Suprapubic skin (tissue), 4 donors: Measurements from ENCODE around the gene FAM171A1. TPM values are rescaled to one million over a fixed set of nuclear protein-coding genes. Genes with fewer than 3 reads are reported as not detected.

Experiments used
- DNase-seq, 2 donors: peaks; one replicate each; pipeline ENCODE4 v3.0.0-alpha.2; 2019; ENCODE audit warnings: low spot score in 2 of 2
- H3K27ac ChIP-seq: fragments of 200-600 bp; sonication (generic); one replicate; pipeline ENCODE4 v1.5.1; 2019
- H3K27me3 ChIP-seq: fragments of 200-600 bp; sonication (generic); one replicate; pipeline ENCODE4 v1.5.1; 2019
- H3K36me3 ChIP-seq: fragments of 200-600 bp; sonication (generic); one replicate; pipeline ENCODE4 v1.5.1; 2019
- H3K4me1 ChIP-seq: fragments of 200-600 bp; sonication (generic); one replicate; pipeline ENCODE4 v1.5.1; 2019
- H3K4me3 ChIP-seq: fragments of 200-600 bp; sonication (generic); one replicate; pipeline ENCODE4 v1.5.1; 2019; ENCODE audit warnings: mild to moderate bottlenecking
- H3K9me3 ChIP-seq: fragments of 200-600 bp; sonication (generic); one replicate; pipeline ENCODE4 v1.5.1; 2019
- CTCF ChIP-seq, 2 donors: fragments of 200-600 bp in 1 of 2; fragments of 450-650 bp in 1 of 2; sonication (generic) in 1 of 2; IDR thresholded peaks; one replicate each; pipeline ENCODE4 v1.5.1; 2016 to 2019; ENCODE audit warnings: antibody characterized with exemption in 2 of 2, mild to moderate bottlenecking in 1 of 2, moderate library complexity in 1 of 2
- EP300 ChIP-seq: sonication (generic); formaldehyde crosslinking; IDR thresholded peaks from one replicate; pipeline ENCODE4 v1.6.1; 2017; ENCODE audit warnings: antibody characterized with exemption
- POLR2A ChIP-seq, 2 donors: fragments of 450-650 bp; IDR thresholded peaks; one replicate each; pipeline ENCODE4 v1.6.1; 2017; ENCODE audit warnings: antibody characterized with exemption in 2 of 2, mild to moderate bottlenecking in 2 of 2, moderate library complexity in 2 of 2
- POLR2AphosphoS5 ChIP-seq, 3 donors: sonication (generic); formaldehyde crosslinking; IDR thresholded peaks; one replicate each; pipeline ENCODE4 v1.6.1; 2017; ENCODE audit warnings: antibody characterized with exemption in 3 of 3
- WGBS: methylation state at CpG from one replicate; pipeline ENCODE4 v1.1.5; 2018; 5-methylcytosine and 5-hydroxymethylcytosine counted together
- total RNA-seq, 4 donors: library from RNA; depleted of rRNA; stranded (reverse); fragments of >200 nt; gene quantifications; one replicate each; pipeline ENCODE4 v1.1.0, GENCODE V29; 2016

The FAM171A1 gene
- total RNA-seq, 4 donors from 2014 or later = 2.8 to 7.0 (median 5.9) TPM

GRCh38 chr10:15201589-15202300 is 169.3 kb downstream of the FAM171A1 start:
- Histone ChIP-seq H3K36me3 (no peaks in the 10 kb centered on the region), H3K27ac (no peak overlapping the region), H3K4me3 (no peak overlapping the region), H3K27me3 (no peaks in the 10 kb centered on the region), H3K4me1 (no peaks in the 10 kb centered on the region), H3K9me3 (no peaks in the 10 kb centered on the region)
- WGBS = 71% methylated on average over 6 of the region's 6 CpGs
- TF ChIP-seq EP300 = no peak
- no peak for TF ChIP-seq CTCF (IDR thresholded peaks at IDR 0.05)
- DNase-seq = no peak

GRCh38 chr10:15200626-15201025 is 170.5 kb downstream of the FAM171A1 start:
- H3K4me3 ChIP-seq = no peak overlapping the region
- TF ChIP-seq POLR2A (IDR thresholded peaks at IDR 0.05) (no peak), CTCF (IDR thresholded peaks at IDR 0.05) (no peak), EP300 (no peak), POLR2AphosphoS5 (IDR thresholded peaks at IDR 0.05) (no peak)
- no peak for DNase-seq
- 31% methylated on average over 2 of the region's 2 CpGs for WGBS
- H3K4me1 ChIP-seq = no peaks in the 10 kb centered on the region
- H3K27ac ChIP-seq = no peak overlapping the region
- no peaks in the 10 kb centered on the region for H3K9me3 ChIP-seq
- no peaks in the 10 kb centered on the region for H3K27me3 ChIP-seq
- H3K36me3 ChIP-seq = no peaks in the 10 kb centered on the region

- no peak overlapping the region for H3K4me3 ChIP-seq
- TF ChIP-seq POLR2A (IDR thresholded peaks at IDR 0.05) (no peak), POLR2AphosphoS5 (IDR thresholded peaks at IDR 0.05) (no peak), CTCF (IDR thresholded peaks at IDR 0.05) (no peak), EP300 (no peak)
- no peaks in the 10 kb centered on the region for H3K27me3 ChIP-seq
- DNase-seq = no peak
- no peaks in the 10 kb centered on the region for H3K9me3 ChIP-seq
- WGBS = 94% methylated on average over 4 of the region's 4 CpGs
- H3K4me1 ChIP-seq = no peaks in the 10 kb centered on the region
- H3K27ac ChIP-seq = no peak overlapping the region
- H3K36me3 ChIP-seq = no peaks in the 10 kb centered on the region
Observed at GRCh38 chr10:15197911-15198310, 173.2 kb downstream of the FAM171A1 start.

- H3K27me3 ChIP-seq = no peaks in the 10 kb centered on the region
- H3K36me3 ChIP-seq = no peaks in the 10 kb centered on the region
- TF ChIP-seq POLR2AphosphoS5 (IDR thresholded peaks at IDR 0.05) = no peak
- no peak for TF ChIP-seq EP300
- no peak for TF ChIP-seq POLR2A (IDR thresholded peaks at IDR 0.05)
- no peak for TF ChIP-seq CTCF (IDR thresholded peaks at IDR 0.05)
- H3K4me3 ChIP-seq = no peak overlapping the region
- WGBS = 72% methylated on average over 2 of the region's 2 CpGs
- no peaks in the 10 kb centered on the region for H3K9me3 ChIP-seq
- no peak overlapping the region for H3K27ac ChIP-seq
- DNase-seq = no peak
- H3K4me1 ChIP-seq = no peaks in the 10 kb centered on the region
Observed at GRCh38 chr10:15197276-15197675, 173.8 kb downstream of the FAM171A1 start.

GRCh38 chr10:15196021-15196834 is 174.9 kb downstream of the FAM171A1 start:
- TF ChIP-seq EP300 (no peak), CTCF (IDR thresholded peaks at IDR 0.05) (no peak), POLR2A (IDR thresholded peaks at IDR 0.05) (no peak), POLR2AphosphoS5 (IDR thresholded peaks at IDR 0.05) (no peak)
- H3K36me3 ChIP-seq = no peaks in the 10 kb centered on the region
- H3K4me1 ChIP-seq = no peaks in the 10 kb centered on the region
- no peak for DNase-seq
- no peaks in the 10 kb centered on the region for H3K27me3 ChIP-seq
- no peak overlapping the region for H3K27ac ChIP-seq
- WGBS = 78% methylated on average over 12 of the region's 12 CpGs
- H3K9me3 ChIP-seq = no peaks in the 10 kb centered on the region
- no peak overlapping the region for H3K4me3 ChIP-seq
